Mesothelial cell of epicardium (in vitro differentiated cells): ENCODE results near the gene OSBPL5. TPM values are rescaled to one million over a fixed set of nuclear protein-coding genes. Genes with fewer than 3 reads are reported as not detected.
A peak's percentile ranks its signal among the peaks of the same experiment; 100 is the strongest.

ENCODE experiments used
- DNase-seq, 2 experiments: peaks; one replicate each; pipeline ENCODE4 v3.0.0; 2021; ENCODE audit warnings: low spot score in 2 of 2; ENCODE audit not compliant: unreplicated experiment in 2 of 2
- H3K27ac Mint-ChIP-seq: 2 replicates; pipeline ENCODE4 v1.8.0; 2021; ENCODE audit warnings: mixed read lengths
- H3K27me3 Mint-ChIP-seq: 2 replicates; pipeline ENCODE4 v1.8.0; 2021; ENCODE audit warnings: low read depth, mixed read lengths
- H3K36me3 Mint-ChIP-seq: 2 replicates; pipeline ENCODE4 v1.8.0; 2021; ENCODE audit warnings: mixed read lengths
- H3K4me1 Mint-ChIP-seq: 2 replicates; pipeline ENCODE4 v1.8.0; 2021; ENCODE audit warnings: mixed read lengths
- H3K4me3 Mint-ChIP-seq: 2 replicates; pipeline ENCODE4 v1.8.0; 2021; ENCODE audit warnings: mild to moderate bottlenecking, moderate library complexity, mixed read lengths
- H3K9me3 Mint-ChIP-seq: 2 replicates; pipeline ENCODE4 v1.8.0; 2021; ENCODE audit warnings: mixed read lengths
- total RNA-seq: library from RNA; stranded (reverse); gene quantifications from 3 replicates; pipeline ENCODE4 v1.2.1, GENCODE V29; 2021
- TF ChIP-seq, protein P1 (sequence below): fragments of 200-600 bp; sonication (generic); IDR thresholded peaks from one replicate; pipeline ENCODE4 v1.5.0; 2021; ENCODE audit warnings: antibody characterized with exemption; ENCODE audit not compliant: unreplicated experiment

OSBPL5 gene
- total RNA-seq, 1 donor from 2014 or later, result 37.1 TPM

DNA sequence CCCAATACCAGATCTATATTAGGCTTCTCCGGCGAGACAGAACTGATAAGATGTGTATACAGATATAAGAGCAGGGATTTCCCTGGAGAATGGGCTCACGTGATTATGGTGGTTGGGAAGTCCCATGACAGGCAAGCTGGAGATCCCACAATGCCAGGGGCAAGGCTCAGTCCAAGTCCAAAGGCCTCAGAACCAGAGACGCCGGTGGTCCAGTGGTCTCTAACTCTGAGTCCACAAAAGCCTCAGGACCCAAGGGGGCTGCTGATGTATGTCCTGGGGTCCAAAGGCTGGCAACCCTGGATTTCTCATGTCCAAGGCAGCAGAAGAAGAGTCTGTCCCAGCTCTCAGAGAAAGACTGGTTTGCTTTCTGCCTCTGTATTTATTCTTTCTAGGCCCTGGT lies 15.8 kb upstream of the OSBPL5 start:
- peak in 1 of 2 experiments; percentile 4 for DNase-seq
- peaks cover 2% of the 10 kb centered on the region for H3K27me3 Mint-ChIP-seq
- no peak overlapping the region for H3K4me3 Mint-ChIP-seq
- no peaks in the 10 kb centered on the region for H3K4me1 Mint-ChIP-seq
- TF ChIP-seq, protein P1, sequence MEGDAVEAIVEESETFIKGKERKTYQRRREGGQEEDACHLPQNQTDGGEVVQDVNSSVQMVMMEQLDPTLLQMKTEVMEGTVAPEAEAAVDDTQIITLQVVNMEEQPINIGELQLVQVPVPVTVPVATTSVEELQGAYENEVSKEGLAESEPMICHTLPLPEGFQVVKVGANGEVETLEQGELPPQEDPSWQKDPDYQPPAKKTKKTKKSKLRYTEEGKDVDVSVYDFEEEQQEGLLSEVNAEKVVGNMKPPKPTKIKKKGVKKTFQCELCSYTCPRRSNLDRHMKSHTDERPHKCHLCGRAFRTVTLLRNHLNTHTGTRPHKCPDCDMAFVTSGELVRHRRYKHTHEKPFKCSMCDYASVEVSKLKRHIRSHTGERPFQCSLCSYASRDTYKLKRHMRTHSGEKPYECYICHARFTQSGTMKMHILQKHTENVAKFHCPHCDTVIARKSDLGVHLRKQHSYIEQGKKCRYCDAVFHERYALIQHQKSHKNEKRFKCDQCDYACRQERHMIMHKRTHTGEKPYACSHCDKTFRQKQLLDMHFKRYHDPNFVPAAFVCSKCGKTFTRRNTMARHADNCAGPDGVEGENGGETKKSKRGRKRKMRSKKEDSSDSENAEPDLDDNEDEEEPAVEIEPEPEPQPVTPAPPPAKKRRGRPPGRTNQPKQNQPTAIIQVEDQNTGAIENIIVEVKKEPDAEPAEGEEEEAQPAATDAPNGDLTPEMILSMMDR, result no peak
- no peak overlapping the region for H3K27ac Mint-ChIP-seq
- peaks cover 2% of the 10 kb centered on the region for H3K36me3 Mint-ChIP-seq
- H3K9me3 Mint-ChIP-seq, result peaks cover 30% of the 10 kb centered on the region

DNA sequence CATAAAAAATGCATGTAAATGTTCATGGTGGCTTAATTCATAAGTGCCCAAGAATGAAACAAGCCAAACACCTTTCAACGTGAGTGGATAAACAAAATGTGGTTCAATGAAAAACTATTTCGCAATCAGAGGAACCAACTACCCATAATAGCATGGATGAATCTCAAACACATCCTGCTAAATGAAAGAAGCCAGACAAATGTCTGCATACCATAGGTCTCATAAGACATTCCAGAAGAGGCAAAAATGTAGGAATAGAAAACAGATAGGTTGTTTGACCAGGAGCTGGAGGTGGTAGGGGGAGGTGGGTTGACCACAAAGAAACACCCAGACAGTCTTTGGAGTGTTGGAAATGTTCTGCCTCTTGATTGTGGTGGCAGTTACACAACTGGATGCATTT lies 13.2 kb upstream of the OSBPL5 start:
- H3K27ac Mint-ChIP-seq, result no peak overlapping the region
- no peak for DNase-seq
- H3K9me3 Mint-ChIP-seq, result peaks cover 36% of the 10 kb centered on the region
- H3K36me3 Mint-ChIP-seq, result peaks cover 2% of the 10 kb centered on the region
- TF ChIP-seq, protein P1, result no peak
- no peaks in the 10 kb centered on the region for H3K4me1 Mint-ChIP-seq
- H3K27me3 Mint-ChIP-seq, result no peaks in the 10 kb centered on the region
- H3K4me3 Mint-ChIP-seq, result no peak overlapping the region

DNA sequence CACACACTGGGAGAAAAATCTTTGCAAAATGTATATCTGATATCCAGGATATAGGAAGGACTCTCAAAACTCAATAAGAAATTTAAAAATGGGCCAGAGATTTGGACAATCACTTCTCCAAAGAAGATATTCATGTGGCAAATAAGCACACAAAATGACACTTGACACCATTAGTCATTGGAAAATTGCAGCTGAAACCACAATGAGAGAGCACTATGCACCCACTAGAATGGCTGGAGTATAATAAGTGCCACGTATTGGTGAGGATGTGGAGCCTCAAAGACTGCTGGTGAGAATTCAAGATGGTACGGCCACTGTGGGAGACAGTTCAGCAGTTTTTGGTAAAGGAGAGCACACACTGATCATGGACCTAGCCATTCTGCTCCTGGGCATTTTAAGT lies 12.8 kb upstream of the OSBPL5 start:
- Mint-ChIP-seq H3K27ac (no peak overlapping the region), H3K4me1 (no peaks in the 10 kb centered on the region), H3K27me3 (no peaks in the 10 kb centered on the region), H3K4me3 (no peak overlapping the region), H3K9me3 (peaks cover 36% of the 10 kb centered on the region), H3K36me3 (peaks cover 2% of the 10 kb centered on the region)
- no peak for DNase-seq
- TF ChIP-seq, protein P1, result no peak

DNA sequence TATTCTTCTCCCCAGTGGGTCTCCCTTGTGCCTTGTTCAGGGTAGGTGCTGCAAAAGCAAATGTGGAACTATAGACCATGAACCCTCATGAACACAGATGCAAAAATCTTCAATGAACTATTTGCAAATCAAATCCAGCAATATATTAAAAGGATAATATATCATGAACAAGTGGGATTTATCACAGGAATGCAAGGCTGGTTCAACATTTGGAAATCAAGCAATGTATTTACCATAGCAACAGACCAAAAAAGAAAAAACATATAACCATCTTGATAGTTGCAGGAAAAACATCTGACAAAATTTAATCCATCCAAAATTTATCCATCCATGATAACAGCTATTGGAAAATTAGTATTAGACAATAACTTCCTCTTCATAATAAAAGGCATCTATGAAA lies 11.4 kb upstream of the OSBPL5 start:
- Mint-ChIP-seq H3K9me3 (peaks cover 36% of the 10 kb centered on the region), H3K4me1 (no peaks in the 10 kb centered on the region), H3K27me3 (peaks cover 10% of the 10 kb centered on the region), H3K27ac (no peak overlapping the region), H3K4me3 (no peak overlapping the region), H3K36me3 (peaks cover 2% of the 10 kb centered on the region)
- DNase-seq, result no peak
- TF ChIP-seq, protein P1, result no peak

DNA sequence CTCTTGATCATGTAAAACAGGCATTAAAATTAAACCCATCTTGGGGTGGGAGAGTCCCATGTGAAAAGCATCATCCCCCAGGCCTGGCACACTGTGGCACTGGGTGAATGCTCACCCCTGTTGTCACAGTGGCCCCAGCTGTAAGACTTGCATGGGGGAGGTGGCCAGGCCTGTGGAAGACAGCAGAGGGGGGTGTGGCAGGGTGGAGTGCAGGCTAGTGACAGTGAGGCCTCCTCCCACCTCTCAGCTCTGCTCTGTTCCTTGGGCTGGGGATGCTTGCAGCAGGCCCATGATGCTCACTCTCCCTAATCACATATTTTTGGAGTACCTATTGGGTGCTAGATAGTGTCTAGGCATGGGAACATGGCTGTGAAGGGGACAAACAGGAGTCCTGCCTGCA lies 10.1 kb upstream of the OSBPL5 start:
- Mint-ChIP-seq H3K9me3 (peaks cover 35% of the 10 kb centered on the region), H3K27me3 (peaks cover 19% of the 10 kb centered on the region), H3K4me3 (no peak overlapping the region), H3K27ac (no peak overlapping the region), H3K36me3 (peaks cover 2% of the 10 kb centered on the region), H3K4me1 (no peaks in the 10 kb centered on the region)
- DNase-seq, result no peak
- TF ChIP-seq, protein P1, result no peak

DNA sequence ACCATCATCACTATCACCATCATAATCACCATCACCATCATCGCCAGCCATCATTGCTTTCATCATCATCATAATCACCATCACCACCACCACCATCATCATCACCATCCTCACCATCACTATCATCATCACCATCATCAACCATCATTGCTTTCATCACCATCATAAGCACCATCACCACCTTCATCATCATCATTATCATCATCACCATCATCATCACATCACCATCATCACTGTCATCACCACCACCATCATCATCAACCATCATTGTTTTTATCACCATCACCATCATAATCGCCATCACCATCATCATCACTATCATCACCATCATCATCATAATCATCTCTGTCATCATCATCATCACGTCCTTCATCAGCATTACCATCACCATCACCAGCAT lies 9.3 kb upstream of the OSBPL5 start:
- H3K4me3 Mint-ChIP-seq, result no peak overlapping the region
- TF ChIP-seq, protein P1, result no peak
- peaks cover 27% of the 10 kb centered on the region for H3K27me3 Mint-ChIP-seq
- no peak overlapping the region for H3K27ac Mint-ChIP-seq
- H3K9me3 Mint-ChIP-seq, result peaks cover 29% of the 10 kb centered on the region
- H3K36me3 Mint-ChIP-seq, result peaks cover 2% of the 10 kb centered on the region
- H3K4me1 Mint-ChIP-seq, result peaks cover 4% of the 10 kb centered on the region
- no peak for DNase-seq
